ENCODE data around the gene SPATA19. TPM values are rescaled to one million over a fixed set of nuclear protein-coding genes. Genes with fewer than 3 reads are reported as not detected.

The SPATA19 gene
- total RNA-seq, 1 donor from 2014 or later = not detected

GRCh38 chr11:133824593-133824992, 20.7 kb downstream of the SPATA19 start:
- Histone ChIP-seq H3K4me1 (no peaks in the 10 kb centered on the region), H3K27ac (no peak overlapping the region), H3K36me3 (no peaks in the 10 kb centered on the region), H3K4me3 (no peak overlapping the region), H3K9me3 (no peaks in the 10 kb centered on the region), H3K27me3 (no peaks in the 10 kb centered on the region)
- intact Hi-C loops (cut with DNase I) = no loop called here
- peak in 1 of 2 donors; percentile 6 for DNase-seq (ENCODE audit: extremely low spot score in 2 of 2)
- TF ChIP-seq POLR2AphosphoS5 (IDR thresholded peaks at IDR 0.05; ENCODE audit: insufficient read depth in 1 of 2, low read depth in 1 of 2) (no peak), POLR2A (IDR thresholded peaks at IDR 0.05) (no peak)
- TF ChIP-seq, protein P1, sequence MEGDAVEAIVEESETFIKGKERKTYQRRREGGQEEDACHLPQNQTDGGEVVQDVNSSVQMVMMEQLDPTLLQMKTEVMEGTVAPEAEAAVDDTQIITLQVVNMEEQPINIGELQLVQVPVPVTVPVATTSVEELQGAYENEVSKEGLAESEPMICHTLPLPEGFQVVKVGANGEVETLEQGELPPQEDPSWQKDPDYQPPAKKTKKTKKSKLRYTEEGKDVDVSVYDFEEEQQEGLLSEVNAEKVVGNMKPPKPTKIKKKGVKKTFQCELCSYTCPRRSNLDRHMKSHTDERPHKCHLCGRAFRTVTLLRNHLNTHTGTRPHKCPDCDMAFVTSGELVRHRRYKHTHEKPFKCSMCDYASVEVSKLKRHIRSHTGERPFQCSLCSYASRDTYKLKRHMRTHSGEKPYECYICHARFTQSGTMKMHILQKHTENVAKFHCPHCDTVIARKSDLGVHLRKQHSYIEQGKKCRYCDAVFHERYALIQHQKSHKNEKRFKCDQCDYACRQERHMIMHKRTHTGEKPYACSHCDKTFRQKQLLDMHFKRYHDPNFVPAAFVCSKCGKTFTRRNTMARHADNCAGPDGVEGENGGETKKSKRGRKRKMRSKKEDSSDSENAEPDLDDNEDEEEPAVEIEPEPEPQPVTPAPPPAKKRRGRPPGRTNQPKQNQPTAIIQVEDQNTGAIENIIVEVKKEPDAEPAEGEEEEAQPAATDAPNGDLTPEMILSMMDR (IDR thresholded peaks at IDR 0.05) = no peak

GRCh38 chr11:133823614-133824013, 21.7 kb downstream of the SPATA19 start:
- Histone ChIP-seq H3K4me3 (no peak overlapping the region), H3K4me1 (no peaks in the 10 kb centered on the region), H3K9me3 (no peaks in the 10 kb centered on the region), H3K27me3 (no peaks in the 10 kb centered on the region), H3K36me3 (no peaks in the 10 kb centered on the region), H3K27ac (no peak overlapping the region)
- no peak for DNase-seq (ENCODE audit: extremely low spot score in 2 of 2)
- TF ChIP-seq POLR2A (IDR thresholded peaks at IDR 0.05) (no peak), POLR2AphosphoS5 (IDR thresholded peaks at IDR 0.05; ENCODE audit: insufficient read depth in 1 of 2, low read depth in 1 of 2) (no peak)
- TF ChIP-seq, protein P1 (IDR thresholded peaks at IDR 0.05) = no peak
- intact Hi-C loops (cut with DNase I) = no loop called here

- Histone ChIP-seq H3K9me3 (no peaks in the 10 kb centered on the region), H3K4me3 (no peak overlapping the region), H3K27ac (no peak overlapping the region), H3K27me3 (no peaks in the 10 kb centered on the region), H3K4me1 (no peaks in the 10 kb centered on the region), H3K36me3 (no peaks in the 10 kb centered on the region)
- no peak for TF ChIP-seq POLR2A (IDR thresholded peaks at IDR 0.05)
- TF ChIP-seq POLR2AphosphoS5 (IDR thresholded peaks at IDR 0.05; ENCODE audit: insufficient read depth in 1 of 2, low read depth in 1 of 2) = no peak
- TF ChIP-seq, protein P1 (IDR thresholded peaks at IDR 0.05) = no peak
- intact Hi-C loops (cut with DNase I) = no loop called here
- DNase-seq (ENCODE audit: extremely low spot score in 2 of 2) = peak; percentile 74 to 85
Observed at GRCh38 chr11:133823211-133823610, 22.1 kb downstream of the SPATA19 start.

DNA sequence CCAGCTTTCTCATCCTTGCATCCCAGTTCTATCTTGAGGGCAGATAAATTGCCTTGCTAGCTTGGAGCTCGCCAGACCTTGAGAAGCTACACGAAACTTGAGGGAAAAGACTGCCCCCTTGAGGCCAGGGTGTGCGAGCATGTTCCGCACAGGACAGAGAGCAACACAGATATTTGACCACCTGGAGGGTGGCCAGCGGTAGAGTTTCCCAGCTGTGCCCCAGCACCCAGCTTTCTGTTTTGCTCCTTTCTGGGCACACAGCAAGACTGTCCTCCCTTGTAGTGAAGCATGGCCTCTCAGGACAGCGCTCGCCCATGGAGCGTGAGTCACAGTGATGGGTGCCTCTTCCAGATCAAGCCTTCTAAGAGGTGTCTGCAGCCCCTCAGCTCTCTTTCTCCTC, 23.5 kb downstream of the SPATA19 start:
- DNase-seq (ENCODE audit: extremely low spot score in 2 of 2) = no peak
- Histone ChIP-seq H3K9me3 (no peaks in the 10 kb centered on the region), H3K27ac (no peak overlapping the region), H3K4me3 (no peak overlapping the region), H3K36me3 (no peaks in the 10 kb centered on the region), H3K27me3 (no peaks in the 10 kb centered on the region), H3K4me1 (no peaks in the 10 kb centered on the region)
- intact Hi-C loops (cut with DNase I) = no loop called here
- TF ChIP-seq, protein P1 (IDR thresholded peaks at IDR 0.05) = no peak
- TF ChIP-seq POLR2A (IDR thresholded peaks at IDR 0.05) (no peak), POLR2AphosphoS5 (IDR thresholded peaks at IDR 0.05; ENCODE audit: insufficient read depth in 1 of 2, low read depth in 1 of 2) (no peak)

- intact Hi-C loops (cut with DNase I) = no loop called here
- Histone ChIP-seq H3K4me3 (no peak overlapping the region), H3K27ac (no peak overlapping the region), H3K9me3 (no peaks in the 10 kb centered on the region), H3K27me3 (no peaks in the 10 kb centered on the region), H3K4me1 (no peaks in the 10 kb centered on the region), H3K36me3 (no peaks in the 10 kb centered on the region)
- TF ChIP-seq POLR2A (IDR thresholded peaks at IDR 0.05) = no peak
- TF ChIP-seq POLR2AphosphoS5 (IDR thresholded peaks at IDR 0.05; ENCODE audit: insufficient read depth in 1 of 2, low read depth in 1 of 2) = no peak
- TF ChIP-seq, protein P1 (IDR thresholded peaks at IDR 0.05) = no peak
- DNase-seq (ENCODE audit: extremely low spot score in 2 of 2) = no peak
Observed at GRCh38 chr11:133819746-133820315, 25.5 kb downstream of the SPATA19 start.
